ENCODE results near the gene INIP. TPM values are rescaled to one million over a fixed set of nuclear protein-coding genes. Genes with fewer than 3 reads are reported as not detected.
A peak's percentile ranks its signal among the peaks of the same experiment; 100 is the strongest.

The INIP gene
- total and polyA plus RNA-seq, 2 of the 13 experiments (the other 11 are each of a cell fraction or from before 2014, with no cell fraction given): 13.6 to 28.6 TPM

DNA sequence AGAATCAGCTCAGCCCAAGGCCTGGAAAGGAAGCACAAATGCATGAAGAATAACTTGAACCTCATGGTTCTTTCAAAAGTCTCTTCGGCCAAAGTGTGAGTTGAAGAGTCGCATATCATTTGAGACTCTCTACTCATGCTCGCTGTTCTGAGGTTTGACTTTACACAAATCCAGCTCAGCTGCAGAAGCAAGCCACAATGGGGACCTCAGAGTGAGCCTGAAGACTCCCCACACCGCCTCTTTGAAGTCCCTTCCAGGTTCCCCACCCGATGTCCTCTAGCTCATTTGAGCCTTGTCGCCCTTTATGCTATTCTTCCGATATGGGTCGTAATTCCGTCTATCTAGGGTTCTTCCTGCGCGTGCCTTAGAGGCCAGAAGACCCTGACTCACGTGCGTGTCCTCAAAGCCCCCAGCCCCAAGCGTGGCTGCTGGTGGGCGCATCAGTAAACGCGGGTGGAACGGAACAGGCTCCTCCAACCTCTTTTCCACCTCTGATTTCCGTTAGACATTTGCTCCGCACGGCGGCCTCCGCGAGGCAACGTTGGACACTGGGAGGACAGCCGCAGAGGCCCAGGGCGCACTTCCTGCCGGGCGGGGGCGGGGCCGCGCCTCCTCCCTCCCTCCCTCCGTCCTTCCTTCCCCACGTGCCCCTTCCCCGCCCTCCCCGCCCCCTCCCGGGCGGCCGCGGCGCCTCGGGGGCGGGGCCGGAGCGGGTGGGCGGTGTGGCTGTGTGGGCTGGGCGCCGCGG is 32.3 kb upstream of the INIP start, which contains the start of gene SNX30 (continued):
- peak; percentile 44; the same call in 1 of the 2 replicates for TF ChIP-seq ZSCAN31 (CRISPR knock-in tag; IDR thresholded peaks at IDR 0.05; ENCODE audit: low read depth)
- TF ChIP-seq ZMYM3 (CRISPR knock-in tag; IDR thresholded peaks at IDR 0.05): peak; percentile 74
- TF ChIP-seq, protein P1, sequence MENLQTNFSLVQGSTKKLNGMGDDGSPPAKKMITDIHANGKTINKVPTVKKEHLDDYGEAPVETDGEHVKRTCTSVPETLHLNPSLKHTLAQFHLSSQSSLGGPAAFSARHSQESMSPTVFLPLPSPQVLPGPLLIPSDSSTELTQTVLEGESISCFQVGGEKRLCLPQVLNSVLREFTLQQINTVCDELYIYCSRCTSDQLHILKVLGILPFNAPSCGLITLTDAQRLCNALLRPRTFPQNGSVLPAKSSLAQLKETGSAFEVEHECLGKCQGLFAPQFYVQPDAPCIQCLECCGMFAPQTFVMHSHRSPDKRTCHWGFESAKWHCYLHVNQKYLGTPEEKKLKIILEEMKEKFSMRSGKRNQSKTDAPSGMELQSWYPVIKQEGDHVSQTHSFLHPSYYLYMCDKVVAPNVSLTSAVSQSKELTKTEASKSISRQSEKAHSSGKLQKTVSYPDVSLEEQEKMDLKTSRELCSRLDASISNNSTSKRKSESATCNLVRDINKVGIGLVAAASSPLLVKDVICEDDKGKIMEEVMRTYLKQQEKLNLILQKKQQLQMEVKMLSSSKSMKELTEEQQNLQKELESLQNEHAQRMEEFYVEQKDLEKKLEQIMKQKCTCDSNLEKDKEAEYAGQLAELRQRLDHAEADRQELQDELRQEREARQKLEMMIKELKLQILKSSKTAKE (CRISPR knock-in tag; IDR thresholded peaks at IDR 0.05; ENCODE audit: borderline replicate concordance): peak; percentile 39; the same call in 1 of the 2 replicates
- peak; percentile 81; the same call in 1 of the 2 replicates for TF ChIP-seq BHLHE40 (IDR thresholded peaks at IDR 0.05; ENCODE audit: low read length)
- TF ChIP-seq, protein P2, sequence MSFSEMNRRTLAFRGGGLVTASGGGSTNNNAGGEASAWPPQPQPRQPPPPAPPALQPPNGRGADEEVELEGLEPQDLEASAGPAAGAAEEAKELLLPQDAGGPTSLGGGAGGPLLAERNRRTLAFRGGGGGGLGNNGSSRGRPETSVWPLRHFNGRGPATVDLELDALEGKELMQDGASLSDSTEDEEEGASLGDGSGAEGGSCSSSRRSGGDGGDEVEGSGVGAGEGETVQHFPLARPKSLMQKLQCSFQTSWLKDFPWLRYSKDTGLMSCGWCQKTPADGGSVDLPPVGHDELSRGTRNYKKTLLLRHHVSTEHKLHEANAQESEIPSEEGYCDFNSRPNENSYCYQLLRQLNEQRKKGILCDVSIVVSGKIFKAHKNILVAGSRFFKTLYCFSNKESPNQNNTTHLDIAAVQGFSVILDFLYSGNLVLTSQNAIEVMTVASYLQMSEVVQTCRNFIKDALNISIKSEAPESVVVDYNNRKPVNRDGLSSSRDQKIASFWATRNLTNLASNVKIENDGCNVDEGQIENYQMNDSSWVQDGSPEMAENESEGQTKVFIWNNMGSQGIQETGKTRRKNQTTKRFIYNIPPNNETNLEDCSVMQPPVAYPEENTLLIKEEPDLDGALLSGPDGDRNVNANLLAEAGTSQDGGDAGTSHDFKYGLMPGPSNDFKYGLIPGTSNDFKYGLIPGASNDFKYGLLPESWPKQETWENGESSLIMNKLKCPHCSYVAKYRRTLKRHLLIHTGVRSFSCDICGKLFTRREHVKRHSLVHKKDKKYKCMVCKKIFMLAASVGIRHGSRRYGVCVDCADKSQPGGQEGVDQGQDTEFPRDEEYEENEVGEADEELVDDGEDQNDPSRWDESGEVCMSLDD (CRISPR knock-in tag; IDR thresholded peaks at IDR 0.05; ENCODE audit: borderline replicate concordance): no peak
- TF ChIP-seq, protein P3, sequence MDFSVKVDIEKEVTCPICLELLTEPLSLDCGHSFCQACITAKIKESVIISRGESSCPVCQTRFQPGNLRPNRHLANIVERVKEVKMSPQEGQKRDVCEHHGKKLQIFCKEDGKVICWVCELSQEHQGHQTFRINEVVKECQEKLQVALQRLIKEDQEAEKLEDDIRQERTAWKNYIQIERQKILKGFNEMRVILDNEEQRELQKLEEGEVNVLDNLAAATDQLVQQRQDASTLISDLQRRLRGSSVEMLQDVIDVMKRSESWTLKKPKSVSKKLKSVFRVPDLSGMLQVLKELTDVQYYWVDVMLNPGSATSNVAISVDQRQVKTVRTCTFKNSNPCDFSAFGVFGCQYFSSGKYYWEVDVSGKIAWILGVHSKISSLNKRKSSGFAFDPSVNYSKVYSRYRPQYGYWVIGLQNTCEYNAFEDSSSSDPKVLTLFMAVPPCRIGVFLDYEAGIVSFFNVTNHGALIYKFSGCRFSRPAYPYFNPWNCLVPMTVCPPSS (IDR thresholded peaks at IDR 0.05): no peak
- no peak for TF ChIP-seq REL (CRISPR knock-in tag; conservative IDR thresholded peaks at IDR 0.05)
- TF ChIP-seq ZKSCAN1 (IDR thresholded peaks at IDR 0.05; ENCODE audit: low read length): no peak
- TF ChIP-seq MZF1 (CRISPR knock-in tag; IDR thresholded peaks at IDR 0.05; ENCODE audit: borderline replicate concordance): no peak
- TF ChIP-seq SIX4 (CRISPR knock-in tag; IDR thresholded peaks at IDR 0.05): no peak
- TF ChIP-seq, protein P4, sequence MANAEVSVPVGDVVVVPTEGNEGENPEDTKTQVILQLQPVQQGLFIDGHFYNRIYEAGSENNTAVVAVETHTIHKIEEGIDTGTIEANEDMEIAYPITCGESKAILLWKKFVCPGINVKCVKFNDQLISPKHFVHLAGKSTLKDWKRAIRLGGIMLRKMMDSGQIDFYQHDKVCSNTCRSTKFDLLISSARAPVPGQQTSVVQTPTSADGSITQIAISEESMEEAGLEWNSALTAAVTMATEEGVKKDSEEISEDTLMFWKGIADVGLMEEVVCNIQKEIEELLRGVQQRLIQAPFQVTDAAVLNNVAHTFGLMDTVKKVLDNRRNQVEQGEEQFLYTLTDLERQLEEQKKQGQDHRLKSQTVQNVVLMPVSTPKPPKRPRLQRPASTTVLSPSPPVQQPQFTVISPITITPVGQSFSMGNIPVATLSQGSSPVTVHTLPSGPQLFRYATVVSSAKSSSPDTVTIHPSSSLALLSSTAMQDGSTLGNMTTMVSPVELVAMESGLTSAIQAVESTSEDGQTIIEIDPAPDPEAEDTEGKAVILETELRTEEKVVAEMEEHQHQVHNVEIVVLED (CRISPR knock-in tag; IDR thresholded peaks at IDR 0.05; ENCODE audit: borderline replicate concordance): peak; percentile 26; the same call in 1 of the 2 replicates
- TF ChIP-seq, protein P5, sequence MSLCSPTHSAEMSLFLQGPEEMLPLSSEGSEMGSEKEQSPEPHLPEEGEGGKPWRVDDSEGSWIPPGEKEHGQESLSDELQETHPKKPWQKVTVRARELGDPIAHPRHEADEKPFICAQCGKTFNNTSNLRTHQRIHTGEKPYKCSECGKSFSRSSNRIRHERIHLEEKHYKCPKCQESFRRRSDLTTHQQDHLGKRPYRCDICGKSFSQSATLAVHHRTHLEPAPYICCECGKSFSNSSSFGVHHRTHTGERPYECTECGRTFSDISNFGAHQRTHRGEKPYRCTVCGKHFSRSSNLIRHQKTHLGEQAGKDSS (CRISPR knock-in tag; IDR thresholded peaks at IDR 0.05; ENCODE audit: borderline replicate concordance, low read depth): peak; percentile 32; the same call in 1 of the 2 replicates
- no peak for TF ChIP-seq NPAS2 (CRISPR knock-in tag; IDR thresholded peaks at IDR 0.05; ENCODE audit: borderline replicate concordance)
- TF ChIP-seq JUNB (CRISPR knock-in tag; IDR thresholded peaks at IDR 0.05; ENCODE audit: borderline replicate concordance): no peak
- TF ChIP-seq SALL1 (CRISPR knock-in tag; IDR thresholded peaks at IDR 0.05): peak; percentile 89
- no peak for TF ChIP-seq SRF (IDR thresholded peaks at IDR 0.05; ENCODE audit: low read depth, low read length)
- TF ChIP-seq, protein P6, sequence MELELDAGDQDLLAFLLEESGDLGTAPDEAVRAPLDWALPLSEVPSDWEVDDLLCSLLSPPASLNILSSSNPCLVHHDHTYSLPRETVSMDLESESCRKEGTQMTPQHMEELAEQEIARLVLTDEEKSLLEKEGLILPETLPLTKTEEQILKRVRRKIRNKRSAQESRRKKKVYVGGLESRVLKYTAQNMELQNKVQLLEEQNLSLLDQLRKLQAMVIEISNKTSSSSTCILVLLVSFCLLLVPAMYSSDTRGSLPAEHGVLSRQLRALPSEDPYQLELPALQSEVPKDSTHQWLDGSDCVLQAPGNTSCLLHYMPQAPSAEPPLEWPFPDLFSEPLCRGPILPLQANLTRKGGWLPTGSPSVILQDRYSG (CRISPR knock-in tag; IDR thresholded peaks at IDR 0.05): no peak
- peak; percentile 63; the same call in 1 of the 2 replicates for TF ChIP-seq BRD4 (CRISPR knock-in tag; IDR thresholded peaks at IDR 0.05)
- TF ChIP-seq SNAI1 (CRISPR knock-in tag; IDR thresholded peaks at IDR 0.05; ENCODE audit: borderline replicate concordance): no peak
